Body of pancreas (tissue), 4 donors: ENCODE measurements around the gene TM7SF2.

Experiments
- CTCF ChIP-seq, 7 experiments: fragments of 450-650 bp in 4 of 7; fragments of 200-600 bp in 3 of 7; sonication (generic) in 3 of 7; IDR thresholded peaks; one replicate each; pipeline ENCODE4 v1.5.1; 2016 to 2019; ENCODE audit warnings: antibody characterized with exemption in 7 of 7
- POLR2A ChIP-seq, 3 donors: fragments of 450-650 bp; IDR thresholded peaks; one replicate each; pipeline ENCODE4 v1.6.1; 2016; ENCODE audit warnings: antibody characterized with exemption in 3 of 3, mild to moderate bottlenecking in 2 of 3

- TF ChIP-seq CTCF (IDR thresholded peaks at IDR 0.05) = no peak
- no peak for TF ChIP-seq POLR2A (IDR thresholded peaks at IDR 0.05)
Measured at GRCh38 chr11:65113839-65114238, 2.2 kb downstream of the TM7SF2 start.
